GM18867 (cell line): Measurements from ENCODE around the gene GRM5.

Experiments
- ATAC-seq: cut with Tn5 transposase; IDR thresholded peaks from one replicate; pipeline ENCODE4 v1.9.1; 2021; ENCODE audit warnings: mild to moderate bottlenecking, moderate library complexity; ENCODE audit not compliant: unreplicated experiment

GRM5 gene

GRCh38 chr11:88454881-88455280 lies 610.9 kb downstream of the GRM5 start:
- no peak for ATAC-seq
